ENCODE data around the gene KY.

- TF ChIP-seq POLR2AphosphoS5 (IDR thresholded peaks at IDR 0.05) (no peak), CTCF (IDR thresholded peaks at IDR 0.05; ENCODE audit: poor library complexity, severe bottlenecking) (no peak), EP300 (conservative IDR thresholded peaks at IDR 0.05; ENCODE audit: poor library complexity, severe bottlenecking) (no peak), EZH2 (IDR thresholded peaks at IDR 0.05; ENCODE audit: borderline replicate concordance, insufficient read depth, low read length, poor library complexity, severe bottlenecking) (no peak), TAF1 (IDR thresholded peaks at IDR 0.05; ENCODE audit: low read depth) (no peak), RAD21 (conservative IDR thresholded peaks at IDR 0.05) (no peak), MXI1 (conservative IDR thresholded peaks at IDR 0.05; ENCODE audit: poor library complexity, severe bottlenecking) (no peak)
These were observed 56.5 kb downstream of the KY start for GRCh38 chr3:134594331-134594741.
